T47D (cell line): ENCODE data around the gene PALD1.
A peak's percentile ranks its signal among the peaks of the same experiment; 100 is the strongest.

Experiments
- DNase-seq, 2 experiments: peaks; one replicate each; pipeline versions ENCODE4 v3.0.0 to v3.0.0-alpha.2; 2011 to 2012; ENCODE audit warnings: low read depth in 1 of 2, low spot score in 1 of 2
- JUND ChIP-seq: IDR thresholded peaks from 2 replicates; pipeline ENCODE4 v1.6.1; 2012; ENCODE audit warnings: low read depth
- in situ Hi-C: cut with HindIII; loops from 2 replicates; pipeline ENCODE4 v1.10.0; 2016; ENCODE audit warnings: low sequenced_read_pairs, low pct_unique_long_range_greater_than_20kb

Gene PALD1

GRCh38 chr10:70507966-70508365 lies 29.4 kb downstream of the PALD1 start:
- DNase-seq: no peak
- in situ Hi-C loops: no loop called here
- TF ChIP-seq JUND: no peak

DNA sequence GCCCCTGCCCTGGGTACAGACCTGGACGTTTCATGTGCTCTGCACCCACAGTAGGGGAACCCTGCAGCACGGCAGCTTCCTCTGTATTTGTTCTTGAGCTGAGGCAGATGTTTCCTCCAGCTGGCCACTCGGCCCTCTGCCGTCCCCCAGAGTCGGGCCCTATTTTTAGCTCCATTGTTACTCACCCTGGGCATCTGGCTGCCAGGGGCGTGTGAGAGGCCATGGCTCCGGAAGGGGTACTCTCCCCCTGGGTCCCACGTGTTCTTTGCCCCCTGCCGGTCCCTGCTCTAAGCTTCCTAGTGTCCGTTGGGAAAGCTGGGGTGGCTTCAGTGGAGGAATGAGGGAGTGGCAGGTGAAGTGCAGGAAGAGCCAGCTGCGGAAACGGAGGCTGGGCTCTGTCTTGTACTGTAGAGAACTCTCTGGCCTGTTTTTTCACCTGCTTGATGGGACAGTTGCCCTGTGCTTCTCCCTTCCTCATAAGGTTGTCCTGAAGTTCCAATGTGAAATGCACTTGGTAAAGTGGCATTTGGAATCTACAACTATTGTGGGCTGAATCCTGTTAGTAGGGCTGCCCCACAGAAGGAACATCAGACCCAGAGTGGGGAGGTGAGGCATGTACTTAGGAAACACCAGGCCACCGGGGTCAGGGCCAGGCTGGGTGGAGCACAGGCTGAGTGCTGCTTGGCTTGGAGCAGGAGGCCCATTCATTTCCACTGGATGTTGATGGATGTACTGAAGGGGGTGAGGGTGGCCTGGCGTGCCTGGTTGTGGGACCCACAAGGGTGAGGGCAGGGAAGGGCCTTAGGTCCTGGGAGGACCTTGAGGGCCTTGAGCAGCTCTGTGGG lies 30.6 kb downstream of the PALD1 start:
- TF ChIP-seq JUND: no peak
- in situ Hi-C loops: no loop called here
- no peak for DNase-seq

- in situ Hi-C loops: no loop called here
- no peak for TF ChIP-seq JUND
These were observed 31.2 kb downstream of the PALD1 start for GRCh38 chr10:70509757-70510147.

DNA sequence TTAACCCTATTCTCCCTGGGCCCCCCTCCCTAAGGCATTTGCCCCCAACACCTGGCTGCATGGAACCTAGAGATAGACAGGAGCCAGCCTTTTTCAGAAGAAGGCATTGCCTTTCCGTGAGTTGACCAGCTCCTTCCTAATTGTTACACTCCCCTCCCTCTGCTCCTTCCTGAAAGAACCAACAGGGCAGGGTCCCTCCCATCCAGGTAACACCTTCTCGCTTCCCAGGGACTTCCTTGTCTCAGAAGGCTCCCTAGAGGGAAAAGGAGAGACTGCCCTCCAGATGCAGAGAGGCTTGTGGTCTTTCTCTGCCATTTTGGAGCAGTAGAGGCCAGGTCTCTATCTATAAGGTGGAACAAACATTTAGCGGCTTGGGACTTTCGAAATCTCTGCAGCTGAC lies 31.9 kb downstream of the PALD1 start:
- in situ Hi-C loops: no loop called here
- DNase-seq: no peak

More at GRCh38 chr10:70509757-70510147, 31.2 kb downstream of the PALD1 start:
- DNase-seq: no peak

DNA sequence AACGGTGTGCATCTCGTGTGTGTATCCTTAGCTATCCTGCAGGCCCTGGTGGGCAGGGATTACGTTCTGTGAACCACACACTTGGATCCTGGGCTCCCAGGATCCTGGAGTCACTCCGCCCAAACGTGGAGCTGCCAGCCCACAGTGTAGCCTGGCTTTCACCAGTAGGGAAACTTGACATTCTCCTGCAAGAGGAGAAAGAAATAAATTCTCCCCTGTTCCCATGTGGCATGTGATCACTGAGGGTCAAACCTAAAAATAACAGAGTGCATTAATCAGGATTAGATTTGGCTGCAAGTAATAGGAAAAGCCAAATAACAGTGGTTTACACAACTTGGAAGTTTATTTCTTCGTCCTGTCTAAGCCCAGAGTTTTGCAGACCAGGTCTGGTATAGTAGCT lies 32.3 kb downstream of the PALD1 start:
- DNase-seq: no peak
- in situ Hi-C loops: no loop called here
- no peak for TF ChIP-seq JUND

More for the DNA sequence above, 31.9 kb downstream of the PALD1 start:
- TF ChIP-seq JUND: no peak

DNA sequence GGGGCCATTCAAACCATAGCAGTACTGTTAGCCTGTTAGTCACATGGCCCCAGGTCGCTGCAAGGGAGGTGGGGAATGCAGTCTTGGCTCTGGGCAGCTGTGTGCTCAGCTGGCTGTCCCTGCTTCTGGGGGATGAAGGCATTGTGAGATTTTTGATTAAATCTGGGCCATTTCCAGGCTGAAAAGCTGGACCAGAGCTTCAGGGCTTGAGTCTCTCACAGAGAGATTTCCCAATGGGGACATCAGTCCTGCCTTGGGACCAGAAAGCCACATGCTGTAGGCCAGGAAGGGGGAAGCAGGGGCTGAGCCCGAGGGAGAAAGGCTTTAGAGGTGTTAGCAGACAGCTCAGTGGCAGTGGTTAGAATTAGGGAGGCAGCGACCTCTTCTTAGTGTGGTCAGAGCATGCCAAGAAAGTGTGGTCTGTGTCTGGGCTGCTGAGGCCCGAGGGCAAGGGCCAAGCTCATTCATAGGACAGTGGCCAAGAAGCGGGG lies 33.6 kb downstream of the PALD1 start:
- peak in 1 of 2 experiments; percentile 22 for DNase-seq
- in situ Hi-C loops: no loop called here
- no peak for TF ChIP-seq JUND

- in situ Hi-C loops: no loop called here
- no peak for TF ChIP-seq JUND
- DNase-seq: no peak
These were observed 35.3 kb downstream of the PALD1 start for GRCh38 chr10:70513848-70514309.

GRCh38 chr10:70514591-70514990 lies 36.0 kb downstream of the PALD1 start:
- TF ChIP-seq JUND: no peak
- in situ Hi-C loops: no loop called here
- no peak for DNase-seq

GRCh38 chr10:70515035-70515667 lies 36.6 kb downstream of the PALD1 start:
- in situ Hi-C loops: no loop called here
- no peak for TF ChIP-seq JUND
- DNase-seq: no peak

DNA sequence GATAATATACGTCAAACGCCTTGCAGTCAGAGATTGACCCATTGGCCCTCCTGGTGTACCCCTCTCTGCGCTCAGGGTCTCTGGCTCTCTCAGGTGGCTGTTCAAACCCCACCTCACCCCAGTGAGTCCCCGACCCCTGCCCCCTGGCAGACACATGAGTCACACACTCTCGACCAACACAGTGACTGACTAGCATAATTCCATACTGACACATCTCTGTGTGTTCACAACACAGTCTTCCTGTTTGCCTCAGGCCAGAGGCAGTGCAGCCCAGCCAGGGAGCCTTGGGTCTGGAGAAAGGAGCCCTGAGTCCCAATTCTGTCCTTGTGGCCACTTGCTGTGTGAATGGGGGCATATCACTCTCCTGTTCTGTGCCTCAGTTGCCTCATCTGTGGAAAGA lies 40.1 kb downstream of the PALD1 start:
- in situ Hi-C loops: no loop called here
- no peak for DNase-seq
- TF ChIP-seq JUND: no peak

DNA sequence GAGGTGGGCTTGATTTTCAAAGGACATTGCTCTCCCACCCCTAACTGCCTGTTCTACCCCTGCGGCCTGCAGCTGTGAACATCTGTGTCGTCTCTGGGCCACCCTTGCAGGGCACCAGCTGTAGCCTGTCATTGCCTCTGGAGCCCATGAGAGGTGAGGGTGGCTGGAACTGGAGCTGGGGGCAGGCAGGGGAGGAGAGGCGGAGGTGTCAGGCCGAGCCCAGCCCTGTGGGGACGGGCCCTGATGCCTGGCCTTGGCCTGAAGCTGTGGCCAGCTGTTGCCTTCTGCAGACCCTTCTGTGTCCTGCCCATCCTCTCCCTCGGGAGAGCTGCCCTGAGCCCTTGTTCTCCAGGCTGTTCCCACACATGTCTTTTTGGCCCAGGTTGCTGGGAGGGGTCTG lies 44.5 kb downstream of the PALD1 start:
- no peak for DNase-seq
- TF ChIP-seq JUND: no peak
- in situ Hi-C loops: no loop called here

- in situ Hi-C loops: no loop called here
- no peak for TF ChIP-seq JUND
- no peak for DNase-seq
These were observed 45.0 kb downstream of the PALD1 start for GRCh38 chr10:70523549-70523948.

DNA sequence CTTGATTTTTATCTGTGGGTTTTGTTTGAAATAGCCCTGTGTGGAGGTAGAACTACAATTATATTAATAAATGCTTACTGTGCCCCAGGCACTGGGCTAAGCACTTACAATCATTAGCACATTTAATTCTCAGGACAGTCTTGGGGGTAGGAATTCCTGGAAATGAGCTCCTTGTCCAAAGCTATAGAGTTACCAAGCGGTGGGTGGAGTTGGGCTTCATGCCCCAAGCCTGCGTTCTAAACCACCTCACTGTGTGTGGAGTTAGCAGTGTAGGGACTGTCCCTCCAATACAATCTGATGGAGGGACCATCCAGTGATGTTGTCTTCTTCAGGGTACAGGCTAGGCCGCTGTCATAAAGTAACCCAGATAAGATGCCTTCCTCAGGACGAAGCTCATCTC lies 49.7 kb downstream of the PALD1 start:
- no peak for DNase-seq
- in situ Hi-C loops: no loop called here
- no peak for TF ChIP-seq JUND
